ENCODE data around the gene CCR6.
A peak's percentile ranks its signal among the peaks of the same experiment; 100 is the strongest.

The CCR6 gene

GRCh38 chr6:167118006-167118405, 4.9 kb upstream of the CCR6 start:
- no peak overlapping the region for H3K4me3 ChIP-seq (ENCODE audit: low read depth, low read length)
- TF ChIP-seq CTCF (IDR thresholded peaks at IDR 0.05; ENCODE audit: low read depth, low read length) (no peak), MAX (IDR thresholded peaks at IDR 0.05; ENCODE audit: low read depth, low read length) (no peak), POLR2A (IDR thresholded peaks at IDR 0.05; ENCODE audit: extremely low read depth, insufficient read length) (no peak), MYC (IDR thresholded peaks at IDR 0.05; ENCODE audit: low read depth, low read length) (no peak)
- DNase-seq (ENCODE audit: low read depth): no peak

- no peak overlapping the region for H3K4me3 ChIP-seq (ENCODE audit: low read depth, low read length)
- no peak for DNase-seq (ENCODE audit: low read depth)
- TF ChIP-seq POLR2A (IDR thresholded peaks at IDR 0.05; ENCODE audit: extremely low read depth, insufficient read length) (no peak), CTCF (IDR thresholded peaks at IDR 0.05; ENCODE audit: low read depth, low read length) (no peak), MYC (IDR thresholded peaks at IDR 0.05; ENCODE audit: low read depth, low read length) (no peak), MAX (IDR thresholded peaks at IDR 0.05; ENCODE audit: low read depth, low read length) (no peak)
Measured at GRCh38 chr6:167118839-167119238, 4.1 kb upstream of the CCR6 start.

- H3K4me3 ChIP-seq (ENCODE audit: low read depth, low read length): no peak overlapping the region
- DNase-seq (ENCODE audit: low read depth): peak; percentile 43
- TF ChIP-seq CTCF (IDR thresholded peaks at IDR 0.05; ENCODE audit: low read depth, low read length) (peak; percentile 62), POLR2A (IDR thresholded peaks at IDR 0.05; ENCODE audit: extremely low read depth, insufficient read length) (no peak)
Measured at GRCh38 chr6:167119670-167120582, 3.0 kb upstream of the CCR6 start.

GRCh38 chr6:167120583-167120903, 2.4 kb upstream of the CCR6 start:
- no peak for DNase-seq (ENCODE audit: low read depth)
- H3K4me3 ChIP-seq (ENCODE audit: low read depth, low read length): no peak overlapping the region
- TF ChIP-seq MYC (IDR thresholded peaks at IDR 0.05; ENCODE audit: low read depth, low read length): no peak
- no peak for TF ChIP-seq MAX (IDR thresholded peaks at IDR 0.05; ENCODE audit: low read depth, low read length)
- TF ChIP-seq CTCF (IDR thresholded peaks at IDR 0.05; ENCODE audit: low read depth, low read length): no peak
- no peak for TF ChIP-seq POLR2A (IDR thresholded peaks at IDR 0.05; ENCODE audit: extremely low read depth, insufficient read length)

DNA sequence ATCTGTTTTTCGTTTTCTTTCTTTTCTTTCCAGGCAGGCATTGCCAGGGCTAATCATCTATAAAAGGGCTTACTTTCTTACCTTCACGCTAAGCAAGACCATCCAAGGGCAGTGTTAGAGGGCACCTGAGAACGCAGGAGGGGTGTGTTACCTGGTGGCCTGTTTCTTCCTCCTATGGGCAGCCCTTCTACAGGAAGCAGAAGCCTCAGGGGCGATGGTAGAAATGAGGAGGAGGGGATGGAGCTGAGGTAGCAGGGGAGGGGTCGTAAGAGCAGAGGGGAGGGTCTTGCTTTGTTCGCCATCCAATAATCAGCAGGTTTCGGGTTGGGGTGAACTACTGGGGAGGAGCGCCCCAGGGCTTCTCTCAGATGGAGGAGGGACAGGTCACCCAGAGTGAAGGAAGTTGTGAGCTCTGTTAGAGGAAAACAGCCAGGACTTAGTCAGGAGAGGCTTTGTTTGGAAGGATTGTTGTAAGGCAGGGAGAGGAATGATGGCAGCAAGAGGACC, 1.5 kb upstream of the CCR6 start:
- DNase-seq (ENCODE audit: low read depth): no peak
- TF ChIP-seq MAX (IDR thresholded peaks at IDR 0.05; ENCODE audit: low read depth, low read length) (no peak), POLR2A (IDR thresholded peaks at IDR 0.05; ENCODE audit: extremely low read depth, insufficient read length) (no peak), CTCF (IDR thresholded peaks at IDR 0.05; ENCODE audit: low read depth, low read length) (no peak), MYC (IDR thresholded peaks at IDR 0.05; ENCODE audit: low read depth, low read length) (no peak)
- H3K4me3 ChIP-seq (ENCODE audit: low read depth, low read length): no peak overlapping the region
